SK-N-SH treated with all-trans-retinoic acid at 6 μM for 48 hours (cell line): ENCODE results near the gene TMEM120B.

ENCODE experiments used
- ATAC-seq: fragments of 200-7000 bp; cut with Tn5 transposase; 3 replicates; pipeline ENCODE4 v1.9.1; 2020; ENCODE audit warnings: mild to moderate bottlenecking, moderate library complexity
- ARNTL ChIP-seq: fragments of 450-650 bp; formaldehyde crosslinking; IDR thresholded peaks from 2 replicates; pipeline ENCODE4 v1.5.0; 2020; ENCODE audit warnings: low read depth, mild to moderate bottlenecking, moderate library complexity, borderline replicate concordance
- BACH2 ChIP-seq: fragments of 250-450 bp; sonication (Bioruptor Pico); IDR thresholded peaks from 2 replicates; pipeline ENCODE4 v1.9.0; 2021; ENCODE audit warnings: mild to moderate bottlenecking, borderline replicate concordance
- CSDC2 ChIP-seq: fragments of 250-450 bp; sonication (Bioruptor Pico); IDR thresholded peaks from 2 replicates; pipeline ENCODE4 v1.5.0; 2020; ENCODE audit warnings: mild to moderate bottlenecking, moderate library complexity
- CSRNP3 ChIP-seq: fragments of 250-450 bp; sonication (Bioruptor Pico); IDR thresholded peaks from 2 replicates; pipeline ENCODE4 v1.5.1; 2021; ENCODE audit warnings: mild to moderate bottlenecking, moderate library complexity
- ESRRG ChIP-seq: fragments of 250-450 bp; sonication (Bioruptor Pico); IDR thresholded peaks from 2 replicates; pipeline ENCODE4 v1.6.1; 2021; ENCODE audit warnings: mild to moderate bottlenecking
- GLIS3 ChIP-seq: fragments of 250-450 bp; sonication (Bioruptor Pico); IDR thresholded peaks from 2 replicates; pipeline ENCODE4 v1.5.0; 2020; ENCODE audit warnings: mild to moderate bottlenecking, moderate library complexity
- ISL1 ChIP-seq: fragments of 250-450 bp; sonication (Bioruptor Pico); IDR thresholded peaks from 2 replicates; pipeline ENCODE4 v2.1.2; 2022; ENCODE audit warnings: mild to moderate bottlenecking, moderate library complexity
- OSR1 ChIP-seq: fragments of 250-450 bp; sonication (Bioruptor Pico); IDR thresholded peaks from 2 replicates; pipeline ENCODE4 v1.8.0; 2022; ENCODE audit warnings: moderate library complexity, mild to moderate bottlenecking, inconsistent platforms
- POU6F1 ChIP-seq: fragments of 250-450 bp; sonication (Bioruptor Pico); IDR thresholded peaks from 2 replicates; pipeline ENCODE4 v1.8.0; 2021; ENCODE audit warnings: low read depth, mild to moderate bottlenecking, moderate library complexity, borderline replicate concordance
- PPARA ChIP-seq: fragments of 250-450 bp; sonication (Bioruptor Pico); IDR thresholded peaks from 2 replicates; pipeline ENCODE4 v1.5.0; 2020; ENCODE audit warnings: mild to moderate bottlenecking, borderline replicate concordance
- RARB ChIP-seq: fragments of 250-450 bp; sonication (Bioruptor Pico); IDR thresholded peaks from 2 replicates; pipeline ENCODE4 v1.8.0; 2021; ENCODE audit warnings: mild to moderate bottlenecking, moderate library complexity
- TCF4 ChIP-seq: fragments of 250-450 bp; sonication (Bioruptor Pico); IDR thresholded peaks from 2 replicates; pipeline ENCODE4 v1.8.0; 2021; ENCODE audit warnings: mild to moderate bottlenecking, moderate library complexity, borderline replicate concordance
- ZC3H10 ChIP-seq: fragments of 250-450 bp; sonication (Bioruptor Pico); IDR thresholded peaks from 2 replicates; pipeline ENCODE4 v1.5.1; 2021; ENCODE audit warnings: mild to moderate bottlenecking, moderate library complexity
- ZFP30 ChIP-seq: fragments of 450-650 bp; formaldehyde crosslinking; IDR thresholded peaks from 2 replicates; pipeline ENCODE4 v1.5.0; 2022; ENCODE audit warnings: mild to moderate bottlenecking, moderate library complexity
- ZNF565 ChIP-seq: fragments of 450-650 bp; formaldehyde crosslinking; conservative IDR thresholded peaks from 2 replicates; pipeline ENCODE4 v1.5.0; 2020; ENCODE audit warnings: low read depth, mild to moderate bottlenecking, moderate library complexity
- ZNF8 ChIP-seq: fragments of 450-650 bp; formaldehyde crosslinking; IDR thresholded peaks from 2 replicates; pipeline ENCODE4 v1.5.0; 2020; ENCODE audit warnings: mild to moderate bottlenecking, moderate library complexity
- TF ChIP-seq, protein P1 (sequence below): fragments of 250-450 bp; sonication (Bioruptor Pico); IDR thresholded peaks from 2 replicates; pipeline ENCODE4 v1.8.0; 2020; ENCODE audit warnings: mild to moderate bottlenecking, moderate library complexity, borderline replicate concordance
- TF ChIP-seq, protein P2 (sequence below): fragments of 250-450 bp; sonication (Bioruptor Pico); IDR thresholded peaks from 2 replicates; pipeline ENCODE4 v1.5.0; 2020; ENCODE audit warnings: mild to moderate bottlenecking, moderate library complexity
- TF ChIP-seq, protein P3 (sequence below): fragments of 250-450 bp; sonication (Bioruptor Pico); IDR thresholded peaks from 2 replicates; pipeline ENCODE4 v1.5.1; 2020; ENCODE audit warnings: low read depth, mild to moderate bottlenecking, moderate library complexity

Gene TMEM120B

GRCh38 chr12:121825041-121825523, 112.5 kb downstream of the TMEM120B start:
- TF ChIP-seq TCF4 (CRISPR knock-in tag) (no peak), RARB (CRISPR knock-in tag) (no peak), PPARA (CRISPR knock-in tag) (no peak), CSRNP3 (CRISPR knock-in tag) (no peak), ARNTL (CRISPR knock-in tag) (no peak)
- TF ChIP-seq, protein P1, sequence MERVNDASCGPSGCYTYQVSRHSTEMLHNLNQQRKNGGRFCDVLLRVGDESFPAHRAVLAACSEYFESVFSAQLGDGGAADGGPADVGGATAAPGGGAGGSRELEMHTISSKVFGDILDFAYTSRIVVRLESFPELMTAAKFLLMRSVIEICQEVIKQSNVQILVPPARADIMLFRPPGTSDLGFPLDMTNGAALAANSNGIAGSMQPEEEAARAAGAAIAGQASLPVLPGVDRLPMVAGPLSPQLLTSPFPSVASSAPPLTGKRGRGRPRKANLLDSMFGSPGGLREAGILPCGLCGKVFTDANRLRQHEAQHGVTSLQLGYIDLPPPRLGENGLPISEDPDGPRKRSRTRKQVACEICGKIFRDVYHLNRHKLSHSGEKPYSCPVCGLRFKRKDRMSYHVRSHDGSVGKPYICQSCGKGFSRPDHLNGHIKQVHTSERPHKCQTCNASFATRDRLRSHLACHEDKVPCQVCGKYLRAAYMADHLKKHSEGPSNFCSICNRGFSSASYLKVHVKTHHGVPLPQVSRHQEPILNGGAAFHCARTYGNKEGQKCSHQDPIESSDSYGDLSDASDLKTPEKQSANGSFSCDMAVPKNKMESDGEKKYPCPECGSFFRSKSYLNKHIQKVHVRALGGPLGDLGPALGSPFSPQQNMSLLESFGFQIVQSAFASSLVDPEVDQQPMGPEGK (CRISPR knock-in tag), result no peak
- TF ChIP-seq, all 23 proteins: peak for 0
- ATAC-seq, result no peak

GRCh38 chr12:121826318-121827150, 114.0 kb downstream of the TMEM120B start:
- ATAC-seq, result no peak
- no peak for TF ChIP-seq CSDC2 (CRISPR knock-in tag)

GRCh38 chr12:121827351-121828099, 115.0 kb downstream of the TMEM120B start:
- peak; percentile 25; the same call in 2 of the 3 replicates for ATAC-seq
- no peak for TF ChIP-seq RARB (CRISPR knock-in tag)
- no peak for TF ChIP-seq BACH2 (CRISPR knock-in tag)
- no peak for TF ChIP-seq ZC3H10 (CRISPR knock-in tag)
- TF ChIP-seq CSRNP3 (CRISPR knock-in tag), result no peak
- TF ChIP-seq, protein P2, sequence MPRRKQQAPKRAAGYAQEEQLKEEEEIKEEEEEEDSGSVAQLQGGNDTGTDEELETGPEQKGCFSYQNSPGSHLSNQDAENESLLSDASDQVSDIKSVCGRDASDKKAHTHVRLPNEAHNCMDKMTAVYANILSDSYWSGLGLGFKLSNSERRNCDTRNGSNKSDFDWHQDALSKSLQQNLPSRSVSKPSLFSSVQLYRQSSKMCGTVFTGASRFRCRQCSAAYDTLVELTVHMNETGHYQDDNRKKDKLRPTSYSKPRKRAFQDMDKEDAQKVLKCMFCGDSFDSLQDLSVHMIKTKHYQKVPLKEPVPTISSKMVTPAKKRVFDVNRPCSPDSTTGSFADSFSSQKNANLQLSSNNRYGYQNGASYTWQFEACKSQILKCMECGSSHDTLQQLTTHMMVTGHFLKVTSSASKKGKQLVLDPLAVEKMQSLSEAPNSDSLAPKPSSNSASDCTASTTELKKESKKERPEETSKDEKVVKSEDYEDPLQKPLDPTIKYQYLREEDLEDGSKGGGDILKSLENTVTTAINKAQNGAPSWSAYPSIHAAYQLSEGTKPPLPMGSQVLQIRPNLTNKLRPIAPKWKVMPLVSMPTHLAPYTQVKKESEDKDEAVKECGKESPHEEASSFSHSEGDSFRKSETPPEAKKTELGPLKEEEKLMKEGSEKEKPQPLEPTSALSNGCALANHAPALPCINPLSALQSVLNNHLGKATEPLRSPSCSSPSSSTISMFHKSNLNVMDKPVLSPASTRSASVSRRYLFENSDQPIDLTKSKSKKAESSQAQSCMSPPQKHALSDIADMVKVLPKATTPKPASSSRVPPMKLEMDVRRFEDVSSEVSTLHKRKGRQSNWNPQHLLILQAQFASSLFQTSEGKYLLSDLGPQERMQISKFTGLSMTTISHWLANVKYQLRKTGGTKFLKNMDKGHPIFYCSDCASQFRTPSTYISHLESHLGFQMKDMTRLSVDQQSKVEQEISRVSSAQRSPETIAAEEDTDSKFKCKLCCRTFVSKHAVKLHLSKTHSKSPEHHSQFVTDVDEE, result no peak
- no peak for TF ChIP-seq PPARA (CRISPR knock-in tag)
- TF ChIP-seq ZFP30, result no peak
- TF ChIP-seq ZNF565 (CRISPR knock-in tag), result no peak
- no peak for TF ChIP-seq GLIS3 (CRISPR knock-in tag)
- no peak for TF ChIP-seq ARNTL (CRISPR knock-in tag)
- TF ChIP-seq OSR1 (CRISPR knock-in tag), result no peak
- TF ChIP-seq, protein P3, sequence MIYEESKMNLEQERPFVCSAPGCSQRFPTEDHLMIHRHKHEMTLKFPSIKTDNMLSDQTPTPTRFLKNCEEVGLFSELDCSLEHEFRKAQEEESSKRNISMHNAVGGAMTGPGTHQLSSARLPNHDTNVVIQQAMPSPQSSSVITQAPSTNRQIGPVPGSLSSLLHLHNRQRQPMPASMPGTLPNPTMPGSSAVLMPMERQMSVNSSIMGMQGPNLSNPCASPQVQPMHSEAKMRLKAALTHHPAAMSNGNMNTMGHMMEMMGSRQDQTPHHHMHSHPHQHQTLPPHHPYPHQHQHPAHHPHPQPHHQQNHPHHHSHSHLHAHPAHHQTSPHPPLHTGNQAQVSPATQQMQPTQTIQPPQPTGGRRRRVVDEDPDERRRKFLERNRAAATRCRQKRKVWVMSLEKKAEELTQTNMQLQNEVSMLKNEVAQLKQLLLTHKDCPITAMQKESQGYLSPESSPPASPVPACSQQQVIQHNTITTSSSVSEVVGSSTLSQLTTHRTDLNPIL, result no peak
- TF ChIP-seq POU6F1 (CRISPR knock-in tag), result no peak
- TF ChIP-seq ESRRG (CRISPR knock-in tag), result no peak
- TF ChIP-seq, protein P1 (CRISPR knock-in tag), result no peak
- TF ChIP-seq ZNF8, result no peak
- TF ChIP-seq CSDC2 (CRISPR knock-in tag), result no peak
- TF ChIP-seq ISL1 (CRISPR knock-in tag), result no peak
